Lower leg skin (tissue), 3 donors: ENCODE results near the gene GAGE10.
"Not testable (repeated sequence)": the region's sequence is repeated elsewhere in the genome, so short reads cannot be mapped to it uniquely, and the experiment has no call there.

Experiments
- POLR2A ChIP-seq, 2 donors: fragments of 450-650 bp; IDR thresholded peaks; one replicate each; pipeline ENCODE4 v1.6.1; 2016 to 2017; ENCODE audit warnings: antibody characterized with exemption in 2 of 2, mild to moderate bottlenecking in 1 of 2, moderate library complexity in 1 of 2
- TF ChIP-seq, protein P1 (sequence below), 3 donors: fragments of 450-650 bp; IDR thresholded peaks; one replicate each; pipeline ENCODE4 v1.5.1; 2016; ENCODE audit warnings: antibody characterized with exemption in 3 of 3, mild to moderate bottlenecking in 3 of 3, moderate library complexity in 2 of 3

DNA sequence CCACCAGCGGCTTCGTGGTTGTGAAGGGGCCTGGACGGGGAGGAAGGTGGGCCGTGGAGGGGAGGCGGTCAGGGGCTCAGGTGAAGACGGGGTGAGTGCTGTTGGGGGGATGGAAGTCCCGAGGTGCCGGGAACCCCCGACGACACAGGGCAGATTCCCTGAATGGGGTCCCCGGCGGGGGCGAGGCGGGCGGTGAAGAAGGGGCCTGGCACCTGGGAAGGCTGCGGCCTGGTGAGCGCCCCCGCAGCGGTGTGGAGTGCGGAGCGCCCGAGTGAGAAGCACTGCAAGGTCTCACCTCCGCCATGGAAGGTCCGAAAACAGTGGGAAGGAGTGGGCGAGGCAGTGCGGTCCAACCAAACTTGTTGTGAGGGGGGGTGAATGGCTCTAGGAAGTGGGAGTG, 28.4 kb downstream of the GAGE10 start:
- TF ChIP-seq, protein P1, sequence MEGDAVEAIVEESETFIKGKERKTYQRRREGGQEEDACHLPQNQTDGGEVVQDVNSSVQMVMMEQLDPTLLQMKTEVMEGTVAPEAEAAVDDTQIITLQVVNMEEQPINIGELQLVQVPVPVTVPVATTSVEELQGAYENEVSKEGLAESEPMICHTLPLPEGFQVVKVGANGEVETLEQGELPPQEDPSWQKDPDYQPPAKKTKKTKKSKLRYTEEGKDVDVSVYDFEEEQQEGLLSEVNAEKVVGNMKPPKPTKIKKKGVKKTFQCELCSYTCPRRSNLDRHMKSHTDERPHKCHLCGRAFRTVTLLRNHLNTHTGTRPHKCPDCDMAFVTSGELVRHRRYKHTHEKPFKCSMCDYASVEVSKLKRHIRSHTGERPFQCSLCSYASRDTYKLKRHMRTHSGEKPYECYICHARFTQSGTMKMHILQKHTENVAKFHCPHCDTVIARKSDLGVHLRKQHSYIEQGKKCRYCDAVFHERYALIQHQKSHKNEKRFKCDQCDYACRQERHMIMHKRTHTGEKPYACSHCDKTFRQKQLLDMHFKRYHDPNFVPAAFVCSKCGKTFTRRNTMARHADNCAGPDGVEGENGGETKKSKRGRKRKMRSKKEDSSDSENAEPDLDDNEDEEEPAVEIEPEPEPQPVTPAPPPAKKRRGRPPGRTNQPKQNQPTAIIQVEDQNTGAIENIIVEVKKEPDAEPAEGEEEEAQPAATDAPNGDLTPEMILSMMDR (IDR thresholded peaks at IDR 0.05), result not testable (repeated sequence)
- TF ChIP-seq POLR2A (IDR thresholded peaks at IDR 0.05), result not testable (repeated sequence)
